Bronchial epithelial cell (primary cell): Measurements from ENCODE around the gene FAM53B. TPM values are rescaled to one million over a fixed set of nuclear protein-coding genes. Genes with fewer than 3 reads are reported as not detected.

Experiments
- DNase-seq: peaks from one replicate; pipeline ENCODE4 v3.0.0-alpha.2; 2010; ENCODE audit warnings: low read depth
- FAIRE-seq: peaks from 2 replicates; lab custom pipeline; 2011; peaks lifted over from hg19 to GRCh38; lab: Jason Lieb, UNC
- H3K27me3 ChIP-seq: 2 replicates; pipeline ENCODE4 v1.5.1; 2011; ENCODE audit warnings: low read length; ENCODE audit not compliant: control insufficient read depth, insufficient read depth
- H3K36me3 ChIP-seq: 2 replicates; pipeline ENCODE4 v1.5.1; 2011; ENCODE audit warnings: low read length; ENCODE audit not compliant: control insufficient read depth, insufficient read depth
- H3K4me3 ChIP-seq: 2 replicates; pipeline ENCODE4 v1.5.1; 2011; ENCODE audit warnings: mild to moderate bottlenecking, low read depth, low read length, control low read depth
- CTCF ChIP-seq: IDR thresholded peaks from 2 replicates; pipeline ENCODE4 v1.5.1; 2011; ENCODE audit warnings: mild to moderate bottlenecking, moderate library complexity, low read length, control low read depth, inconsistent platforms; ENCODE audit not compliant: insufficient read depth, severe bottlenecking
- total RNA-seq: library from RNA; depleted of rRNA; stranded (reverse); fragments of >200 nt; gene quantifications from 2 replicates; pipeline ENCODE4 v1.2.1, GENCODE V29; 2014

FAM53B gene
- total RNA-seq, 1 donor from 2014 or later = 19.5 TPM

GRCh38 chr10:124575107-124576035, 168.8 kb downstream of the FAM53B start:
- Histone ChIP-seq H3K36me3 (no peaks in the 10 kb centered on the region), H3K27me3 (no peaks in the 10 kb centered on the region), H3K4me3 (no peak overlapping the region)
- DNase-seq = no peak
- TF ChIP-seq CTCF = no peak
- no peak for FAIRE-seq

- FAIRE-seq (no peak), DNase-seq (no peak)
- TF ChIP-seq CTCF = no peak
- H3K36me3 ChIP-seq = no peaks in the 10 kb centered on the region
- no peak overlapping the region for H3K4me3 ChIP-seq
- H3K27me3 ChIP-seq = no peaks in the 10 kb centered on the region
Measured at GRCh38 chr10:124574456-124575070, 169.6 kb downstream of the FAM53B start.

GRCh38 chr10:124573726-124574455, 170.3 kb downstream of the FAM53B start:
- DNase-seq = no peak
- no peaks in the 10 kb centered on the region for H3K27me3 ChIP-seq
- H3K36me3 ChIP-seq = no peaks in the 10 kb centered on the region
- no peak for FAIRE-seq
- no peak overlapping the region for H3K4me3 ChIP-seq
- TF ChIP-seq CTCF = no peak

- Histone ChIP-seq H3K4me3 (no peak overlapping the region), H3K27me3 (no peaks in the 10 kb centered on the region), H3K36me3 (no peaks in the 10 kb centered on the region)
- FAIRE-seq (peak; percentile 55), DNase-seq (no peak)
- TF ChIP-seq CTCF = no peak
Measured at GRCh38 chr10:124572751-124573150, 171.4 kb downstream of the FAM53B start.

- FAIRE-seq (no peak), DNase-seq (no peak)
- Histone ChIP-seq H3K27me3 (no peaks in the 10 kb centered on the region), H3K36me3 (no peaks in the 10 kb centered on the region), H3K4me3 (no peak overlapping the region)
- no peak for TF ChIP-seq CTCF
Measured at GRCh38 chr10:124570646-124571045, 173.5 kb downstream of the FAM53B start.
